ENCODE results near the gene SLC10A4. TPM values are rescaled to one million over a fixed set of nuclear protein-coding genes. Genes with fewer than 3 reads are reported as not detected.

Gene SLC10A4
- total and polyA plus RNA-seq, 2 of the 8 experiments (the other 6 are each of a cell fraction or from before 2014, with no cell fraction given): 4.5 to 5.6 TPM

DNA sequence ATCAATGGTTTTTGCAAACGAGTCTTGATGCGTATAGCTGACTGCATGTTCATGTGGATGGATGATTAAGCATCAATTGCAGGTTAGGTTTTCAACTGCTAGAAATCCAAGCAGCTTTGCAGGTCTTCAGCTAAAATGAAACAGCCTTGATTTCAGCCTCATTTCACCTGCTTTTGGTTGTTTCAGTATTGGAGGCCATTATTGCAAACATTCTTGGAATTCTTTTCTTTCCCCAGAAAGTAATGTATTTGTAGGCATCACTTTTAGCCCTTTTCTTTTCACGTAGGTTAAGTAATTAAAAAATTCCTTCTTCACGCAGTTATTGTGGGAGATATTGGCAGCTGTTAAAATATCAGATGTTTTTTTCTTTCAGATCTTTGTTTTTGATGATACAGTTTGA lies 15.8 kb downstream of the SLC10A4 start:
- no peak overlapping the region for H3K4me2 ChIP-seq (ENCODE audit: insufficient read depth in 1 of 2, low read depth in 2 of 2, low read length in 2 of 2)
- H3K18ac ChIP-seq (ENCODE audit: extremely low read depth, low read length): no peak overlapping the region
- peak; percentile 64 for TF ChIP-seq TEAD4 (IDR thresholded peaks at IDR 0.05; ENCODE audit: low read depth, low read length)
- TF ChIP-seq CBX5 (IDR thresholded peaks at IDR 0.05; ENCODE audit: low read depth, low read length): no peak
- TF ChIP-seq SP2 (IDR thresholded peaks at IDR 0.05; ENCODE audit: low read length): no peak
- TF ChIP-seq, protein P1, sequence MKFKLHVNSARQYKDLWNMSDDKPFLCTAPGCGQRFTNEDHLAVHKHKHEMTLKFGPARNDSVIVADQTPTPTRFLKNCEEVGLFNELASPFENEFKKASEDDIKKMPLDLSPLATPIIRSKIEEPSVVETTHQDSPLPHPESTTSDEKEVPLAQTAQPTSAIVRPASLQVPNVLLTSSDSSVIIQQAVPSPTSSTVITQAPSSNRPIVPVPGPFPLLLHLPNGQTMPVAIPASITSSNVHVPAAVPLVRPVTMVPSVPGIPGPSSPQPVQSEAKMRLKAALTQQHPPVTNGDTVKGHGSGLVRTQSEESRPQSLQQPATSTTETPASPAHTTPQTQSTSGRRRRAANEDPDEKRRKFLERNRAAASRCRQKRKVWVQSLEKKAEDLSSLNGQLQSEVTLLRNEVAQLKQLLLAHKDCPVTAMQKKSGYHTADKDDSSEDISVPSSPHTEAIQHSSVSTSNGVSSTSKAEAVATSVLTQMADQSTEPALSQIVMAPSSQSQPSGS (IDR thresholded peaks at IDR 0.05; ENCODE audit: low read length): no peak
- TF ChIP-seq YY1 (IDR thresholded peaks at IDR 0.05; ENCODE audit: low read depth, low read length): peak; percentile 17; the same call in 1 of the 2 replicates
- TF ChIP-seq, protein P2, sequence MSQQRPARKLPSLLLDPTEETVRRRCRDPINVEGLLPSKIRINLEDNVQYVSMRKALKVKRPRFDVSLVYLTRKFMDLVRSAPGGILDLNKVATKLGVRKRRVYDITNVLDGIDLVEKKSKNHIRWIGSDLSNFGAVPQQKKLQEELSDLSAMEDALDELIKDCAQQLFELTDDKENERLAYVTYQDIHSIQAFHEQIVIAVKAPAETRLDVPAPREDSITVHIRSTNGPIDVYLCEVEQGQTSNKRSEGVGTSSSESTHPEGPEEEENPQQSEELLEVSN (IDR thresholded peaks at IDR 0.05): no peak
- TF ChIP-seq, protein P3, sequence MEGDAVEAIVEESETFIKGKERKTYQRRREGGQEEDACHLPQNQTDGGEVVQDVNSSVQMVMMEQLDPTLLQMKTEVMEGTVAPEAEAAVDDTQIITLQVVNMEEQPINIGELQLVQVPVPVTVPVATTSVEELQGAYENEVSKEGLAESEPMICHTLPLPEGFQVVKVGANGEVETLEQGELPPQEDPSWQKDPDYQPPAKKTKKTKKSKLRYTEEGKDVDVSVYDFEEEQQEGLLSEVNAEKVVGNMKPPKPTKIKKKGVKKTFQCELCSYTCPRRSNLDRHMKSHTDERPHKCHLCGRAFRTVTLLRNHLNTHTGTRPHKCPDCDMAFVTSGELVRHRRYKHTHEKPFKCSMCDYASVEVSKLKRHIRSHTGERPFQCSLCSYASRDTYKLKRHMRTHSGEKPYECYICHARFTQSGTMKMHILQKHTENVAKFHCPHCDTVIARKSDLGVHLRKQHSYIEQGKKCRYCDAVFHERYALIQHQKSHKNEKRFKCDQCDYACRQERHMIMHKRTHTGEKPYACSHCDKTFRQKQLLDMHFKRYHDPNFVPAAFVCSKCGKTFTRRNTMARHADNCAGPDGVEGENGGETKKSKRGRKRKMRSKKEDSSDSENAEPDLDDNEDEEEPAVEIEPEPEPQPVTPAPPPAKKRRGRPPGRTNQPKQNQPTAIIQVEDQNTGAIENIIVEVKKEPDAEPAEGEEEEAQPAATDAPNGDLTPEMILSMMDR (IDR thresholded peaks at IDR 0.05; ENCODE audit: control extremely low read depth in 1 of 3, insufficient read depth in 1 of 3, low read depth in 1 of 3, low read length in 3 of 3): no peak
- TF ChIP-seq HDAC6 (IDR thresholded peaks at IDR 0.05; ENCODE audit: low read depth, low read length): no peak

More for the DNA sequence above, 15.8 kb downstream of the SLC10A4 start:
- H4K8ac ChIP-seq (ENCODE audit: extremely low read depth, insufficient read depth, low read length): no peak overlapping the region
- H3K9ac ChIP-seq (replicated peaks in 1 of 4; ENCODE audit: extremely low read depth in 1 of 4, low read depth in 3 of 4, low read length in 3 of 4): no peak overlapping the region
- no peaks in the 10 kb centered on the region for H3K4me1 ChIP-seq (replicated peaks in 1 of 4; ENCODE audit: control insufficient read depth in 3 of 4, insufficient read depth in 4 of 4, low read length in 3 of 4)
- H2BK15ac ChIP-seq (ENCODE audit: low read length): no peak overlapping the region
- peaks cover 0 to 1% of the 10 kb centered on the region in 2 experiments for H4K20me1 ChIP-seq (replicated peaks in 1 of 2; ENCODE audit: control insufficient read depth in 1 of 2, insufficient read depth in 2 of 2, low read length in 2 of 2)
- H3K23me2 ChIP-seq (ENCODE audit: low read depth, low read length): no peaks in the 10 kb centered on the region
- no peak overlapping the region for H3K14ac ChIP-seq (ENCODE audit: insufficient read length)
- DNase-seq (ENCODE audit: low read depth in 1 of 2, low spot score in 2 of 2) (no peak), FAIRE-seq (no peak)
- CTCF ChIA-PET (ENCODE audit: partially characterized antibody): interaction anchor here (0.9 kb wide), 1 partner anchor 369 kb away, joined by 3 read pairs; no protein-coding TSS in a partner anchor
- peaks cover 0 to 6% (median 1%) of the 10 kb centered on the region in 4 experiments; a peak in 3 of 8 replicates for H3K36me3 ChIP-seq (ENCODE audit: control insufficient read depth in 2 of 4, insufficient read depth in 4 of 4, low read length in 3 of 4)
- H2BK12ac ChIP-seq (ENCODE audit: low read depth, low read length): no peak overlapping the region
- H3K23ac ChIP-seq (ENCODE audit: insufficient read length): no peak overlapping the region
- no peaks in the 10 kb centered on the region for H3K79me2 ChIP-seq (ENCODE audit: control insufficient read depth in 1 of 2, insufficient read depth in 2 of 2, low read length in 2 of 2)
- H4K91ac ChIP-seq (replicated peaks; ENCODE audit: insufficient read length, low read length): no peak overlapping the region
- H3K27me3 ChIP-seq (replicated peaks in 1 of 4; ENCODE audit: control insufficient read depth in 3 of 4, extremely low read depth in 1 of 4, insufficient read depth in 3 of 4, low read length in 3 of 4): no peaks in the 10 kb centered on the region
- H2BK120ac ChIP-seq (replicated peaks; ENCODE audit: low read depth, low read length): no peak overlapping the region
- POLR2A ChIA-PET (ENCODE audit: partially characterized antibody): interaction anchor here (1.6 kb wide), 1 partner anchor 15 kb away, joined by 4 read pairs; no protein-coding TSS in a partner anchor
- no peak overlapping the region for H2AFZ ChIP-seq (ENCODE audit: low read length)
- WGBS, 2 experiments (ENCODE audit: extremely low coverage in 1 of 2, insufficient coverage in 1 of 2, insufficient read length in 1 of 2, insufficient replicate concordance in 2 of 2, low coverage in 1 of 2, low lambda C conversion rate in 2 of 2, missing lambda C conversion rate in 1 of 2): 78% methylated on average over 4 of the region's 4 CpGs; no CpG with 5 or more reads in 1 of the 2 experiments
- H4K5ac ChIP-seq (ENCODE audit: insufficient read length, low read depth, low read length): no peak overlapping the region
- no peak overlapping the region for H2BK20ac ChIP-seq (ENCODE audit: low read length)
- H3K27ac ChIP-seq (ENCODE audit: low read depth, low read length): no peak overlapping the region
- no peaks in the 10 kb centered on the region for H3K9me3 ChIP-seq (ENCODE audit: insufficient read depth in 2 of 2, low read depth in 1 of 2, low read length in 1 of 2)
- no peak overlapping the region for H3K4me3 ChIP-seq (ENCODE audit: extremely low read depth in 1 of 4, insufficient read depth in 2 of 4, low read depth in 3 of 4, low read length in 4 of 4)
- no peak overlapping the region for H2BK5ac ChIP-seq (ENCODE audit: low read depth, low read length)
- no peak overlapping the region for H2AK5ac ChIP-seq (ENCODE audit: low read depth, low read length)
- H3K79me1 ChIP-seq (ENCODE audit: low read depth, low read length): no peaks in the 10 kb centered on the region
- H3K4ac ChIP-seq (replicated peaks; ENCODE audit: insufficient read length, low read depth, low read length): no peak overlapping the region
- no peak overlapping the region for H3K56ac ChIP-seq (replicated peaks; ENCODE audit: insufficient read length, low read depth, low read length)
